GM13977 (cell line): Measurements from ENCODE around the gene PTGDR2.

Experiments
- DNase-seq: peaks from one replicate; pipeline ENCODE4 v3.0.0; 2012; ENCODE audit warnings: low spot score
- CTCF ChIP-seq: IDR thresholded peaks from 2 replicates; pipeline ENCODE4 v1.5.1; 2012; ENCODE audit warnings: mild to moderate bottlenecking, control low read depth; ENCODE audit not compliant: insufficient read depth; ENCODE audit errors: extremely low read depth, missing control alignments
- in situ Hi-C: fragments of 300-500 bp; cut with MboI; formaldehyde crosslinking; loops from one replicate; pipeline ENCODE4 v1.12.0; 2022; ENCODE audit warnings: low sequenced_read_pairs, low pct_unique_long_range_greater_than_20kb, mixed read lengths, inconsistent platforms; ENCODE audit not compliant: unreplicated experiment

Gene PTGDR2

GRCh38 chr11:60841797-60842667 lies 13.7 kb downstream of the PTGDR2 start, which contains the start of gene CCDC86:
TSS of gene CCDC86 (plus strand) at chr11:60842113. CDS start at chr11:60842125, 12 bp downstream.
- in situ Hi-C loops = loop anchor here (25.0 kb wide), 1 partner anchor 345 kb away; no protein-coding TSS in a partner anchor
- TF ChIP-seq CTCF = no peak
- DNase-seq = peak; percentile 98

GRCh38 chr11:60840470-60841430 lies 15.0 kb downstream of the PTGDR2 start:
- in situ Hi-C loops = loop anchor here (25.0 kb wide), 1 partner anchor 347 kb away; no protein-coding TSS in a partner anchor
- DNase-seq = no peak
- no peak for TF ChIP-seq CTCF

GRCh38 chr11:60838132-60838531 lies 17.6 kb downstream of the PTGDR2 start:
- in situ Hi-C loops = loop anchor here (10.0 to 25.0 kb wide), 2 partner anchors 47 to 349 kb away; no protein-coding TSS in a partner anchor
- TF ChIP-seq CTCF = no peak
- DNase-seq = no peak

- in situ Hi-C loops = loop anchor here (10.0 to 25.0 kb wide), 2 partner anchors 48 to 350 kb away; no protein-coding TSS in a partner anchor
- no peak for DNase-seq
- no peak for TF ChIP-seq CTCF
Measured at GRCh38 chr11:60836866-60837515, 18.8 kb downstream of the PTGDR2 start.

- in situ Hi-C loops = loop anchor here (10.0 to 25.0 kb wide), 2 partner anchors 49 to 352 kb away; no protein-coding TSS in a partner anchor
- no peak for DNase-seq
- TF ChIP-seq CTCF = no peak
Measured at GRCh38 chr11:60835534-60835846, 20.3 kb downstream of the PTGDR2 start.
